Endodermal cell (in vitro differentiated cells): ENCODE results near the gene VOPP1. TPM values are rescaled to one million over a fixed set of nuclear protein-coding genes. Genes with fewer than 3 reads are reported as not detected.

Source experiments
- DNase-seq: peaks from one replicate; pipeline ENCODE4 v3.0.0-alpha.2; 2017
- H3K27ac ChIP-seq: 2 replicates; pipeline ENCODE4 v1.5.1; 2013; ENCODE audit warnings: mild to moderate bottlenecking, low read depth, low read length, moderate library complexity
- H3K27me3 ChIP-seq: 2 replicates; pipeline ENCODE4 v1.6.1; 2013; ENCODE audit warnings: mild to moderate bottlenecking, low read length, moderate library complexity; ENCODE audit not compliant: insufficient read depth, control insufficient read depth, poor library complexity, severe bottlenecking
- H3K36me3 ChIP-seq: 2 replicates; pipeline ENCODE4 v1.7.0; 2013; ENCODE audit warnings: mild to moderate bottlenecking, low read length, moderate library complexity; ENCODE audit not compliant: control insufficient read depth, insufficient read depth
- H3K4me1 ChIP-seq: one replicate; pipeline ENCODE4 v1.7.0; 2013; ENCODE audit warnings: low read length; ENCODE audit not compliant: control insufficient read depth, insufficient read depth
- H3K4me3 ChIP-seq: 2 replicates; pipeline ENCODE4 v1.5.1; 2013; ENCODE audit warnings: mild to moderate bottlenecking, low read length, moderate library complexity
- H3K9ac ChIP-seq: 2 replicates; pipeline ENCODE4 v1.6.1; 2013; ENCODE audit warnings: mild to moderate bottlenecking, low read length, moderate library complexity; ENCODE audit not compliant: poor library complexity, severe bottlenecking; ENCODE audit errors: extremely low read depth
- H3K9me3 ChIP-seq: 2 replicates; pipeline ENCODE4 v1.6.1; 2013; ENCODE audit warnings: mild to moderate bottlenecking, low read length, moderate library complexity; ENCODE audit not compliant: control insufficient read depth
- H3K27ac Mint-ChIP-seq: 2 replicates; pipeline ENCODE4 v1.8.0; 2020; ENCODE audit warnings: mixed read lengths
- H3K27me3 Mint-ChIP-seq: 2 replicates; pipeline ENCODE4 v1.8.0; 2021; ENCODE audit warnings: mild to moderate bottlenecking, mixed read lengths; ENCODE audit not compliant: insufficient read depth
- H3K36me3 Mint-ChIP-seq: 2 replicates; pipeline ENCODE4 v1.8.0; 2020; ENCODE audit warnings: low read depth, mixed read lengths
- H3K4me1 Mint-ChIP-seq: 2 replicates; pipeline ENCODE4 v1.8.0; 2020; ENCODE audit warnings: mixed read lengths
- H3K4me3 Mint-ChIP-seq: 2 replicates; pipeline ENCODE4 v1.8.0; 2020; ENCODE audit warnings: mild to moderate bottlenecking, moderate library complexity, mixed read lengths
- H3K9me3 Mint-ChIP-seq: 2 replicates; pipeline ENCODE4 v1.8.0; 2020; ENCODE audit warnings: mild to moderate bottlenecking, mixed read lengths
- WGBS, 2 experiments: methylation state at CpG; one replicate each; pipeline versions ENCODE4 v1.1.5 to v1.1.7; 2013; ENCODE audit warnings: missing lambda C conversion rate in 2 of 2, mixed read lengths in 1 of 2; ENCODE audit not compliant: insufficient coverage in 1 of 2, insufficient read length in 1 of 2; 5-methylcytosine and 5-hydroxymethylcytosine counted together
- total RNA-seq, 2 donors: library from RNA; stranded (reverse); fragmentation: NEBNext Ultra II Directional in 1 of 2; extraction: Animal tissue kit (Norgen Biotek cat#: 25700) in 1 of 2; gene quantifications; 2 replicates in 1 of 2; 3 replicates in 1 of 2; pipeline ENCODE4 v1.2.1, GENCODE V29; 2021
- TF ChIP-seq, protein P1 (sequence below): fragments of 200-600 bp; sonication (generic); conservative IDR thresholded peaks from 2 replicates; pipeline ENCODE4 v1.5.0; 2021; ENCODE audit warnings: antibody characterized with exemption, mild to moderate bottlenecking

Gene VOPP1
- total RNA-seq, 2 donors from 2014 or later = 48.8 to 53.6 TPM

DNA sequence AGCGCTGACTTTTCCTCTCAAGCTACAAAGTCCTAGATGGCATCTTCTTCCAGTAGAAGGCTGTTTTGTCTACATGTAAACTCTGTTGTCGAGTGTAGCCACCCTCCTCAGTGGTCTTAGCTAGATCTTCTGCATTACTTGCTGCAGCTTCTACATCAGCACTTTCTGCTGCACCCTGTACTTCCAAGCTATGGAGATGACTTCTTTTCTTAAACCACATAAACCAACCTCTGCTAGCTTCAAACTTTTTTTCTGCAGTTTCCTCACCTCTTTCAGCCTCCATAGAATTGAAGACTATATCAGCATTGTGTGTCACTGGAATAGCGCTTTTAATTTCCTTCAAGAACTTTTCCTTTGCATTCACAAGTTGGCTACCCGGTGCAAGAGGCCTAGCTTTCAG, 119.3 kb downstream of the VOPP1 start:
- Histone ChIP-seq H3K4me3 (no peak overlapping the region), H3K4me1 (no peaks in the 10 kb centered on the region), H3K9ac (no peak overlapping the region), H3K9me3 (peaks cover 7% of the 10 kb centered on the region), H3K27me3 (no peaks in the 10 kb centered on the region), H3K36me3 (no peaks in the 10 kb centered on the region), H3K27ac (no peak overlapping the region)
- no peak overlapping the region for H3K27ac Mint-ChIP-seq
- DNase-seq = no peak
- H3K27me3 Mint-ChIP-seq = no peaks in the 10 kb centered on the region
- peaks cover 1% of the 10 kb centered on the region for H3K36me3 Mint-ChIP-seq
- H3K9me3 Mint-ChIP-seq = peaks cover 19% of the 10 kb centered on the region
- WGBS, 2 experiments = 86 to 94% methylated on average over 3 to 4 of the region's 4 CpGs
- H3K4me3 Mint-ChIP-seq = no peak overlapping the region
- H3K4me1 Mint-ChIP-seq = peaks cover 5% of the 10 kb centered on the region
- TF ChIP-seq, protein P1, sequence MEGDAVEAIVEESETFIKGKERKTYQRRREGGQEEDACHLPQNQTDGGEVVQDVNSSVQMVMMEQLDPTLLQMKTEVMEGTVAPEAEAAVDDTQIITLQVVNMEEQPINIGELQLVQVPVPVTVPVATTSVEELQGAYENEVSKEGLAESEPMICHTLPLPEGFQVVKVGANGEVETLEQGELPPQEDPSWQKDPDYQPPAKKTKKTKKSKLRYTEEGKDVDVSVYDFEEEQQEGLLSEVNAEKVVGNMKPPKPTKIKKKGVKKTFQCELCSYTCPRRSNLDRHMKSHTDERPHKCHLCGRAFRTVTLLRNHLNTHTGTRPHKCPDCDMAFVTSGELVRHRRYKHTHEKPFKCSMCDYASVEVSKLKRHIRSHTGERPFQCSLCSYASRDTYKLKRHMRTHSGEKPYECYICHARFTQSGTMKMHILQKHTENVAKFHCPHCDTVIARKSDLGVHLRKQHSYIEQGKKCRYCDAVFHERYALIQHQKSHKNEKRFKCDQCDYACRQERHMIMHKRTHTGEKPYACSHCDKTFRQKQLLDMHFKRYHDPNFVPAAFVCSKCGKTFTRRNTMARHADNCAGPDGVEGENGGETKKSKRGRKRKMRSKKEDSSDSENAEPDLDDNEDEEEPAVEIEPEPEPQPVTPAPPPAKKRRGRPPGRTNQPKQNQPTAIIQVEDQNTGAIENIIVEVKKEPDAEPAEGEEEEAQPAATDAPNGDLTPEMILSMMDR = no peak

DNA sequence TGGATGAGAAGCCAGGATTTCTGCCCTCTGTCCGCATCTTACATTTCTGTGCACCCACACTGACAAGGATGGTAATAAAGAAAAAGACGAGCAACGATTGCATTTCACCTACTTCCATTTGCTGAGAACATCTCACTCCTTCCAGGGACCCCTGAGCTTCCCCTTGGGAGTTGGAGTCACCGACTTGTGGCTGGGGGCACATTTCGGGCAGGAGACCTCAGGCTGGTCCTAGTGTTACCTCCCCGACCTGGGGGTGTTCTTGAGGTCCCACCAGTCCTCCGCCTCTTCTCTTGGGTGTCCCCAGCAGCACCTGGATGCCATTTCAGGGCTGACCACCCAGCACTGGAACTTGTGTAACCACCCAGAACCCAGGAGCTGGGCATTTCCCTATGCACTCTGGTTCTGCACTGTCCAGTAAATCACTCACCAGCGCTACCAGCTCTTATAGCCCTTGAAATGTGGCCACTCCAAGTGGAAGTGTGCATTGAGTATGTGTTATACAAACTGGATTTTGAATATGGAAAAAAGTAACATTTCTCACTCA, 122.2 kb downstream of the VOPP1 start:
- no peak overlapping the region for H3K27ac Mint-ChIP-seq
- H3K27me3 Mint-ChIP-seq = no peaks in the 10 kb centered on the region
- H3K36me3 ChIP-seq = no peaks in the 10 kb centered on the region
- H3K9ac ChIP-seq = no peak overlapping the region
- no peak overlapping the region for H3K4me3 ChIP-seq
- 91 to 100% methylated on average over 4 to 8 of the region's 8 CpGs for WGBS, 2 experiments
- H3K9me3 ChIP-seq = no peaks in the 10 kb centered on the region
- DNase-seq = no peak
- H3K4me3 Mint-ChIP-seq = no peak overlapping the region
- no peaks in the 10 kb centered on the region for H3K9me3 Mint-ChIP-seq
- no peaks in the 10 kb centered on the region for H3K36me3 Mint-ChIP-seq
- H3K4me1 ChIP-seq = no peaks in the 10 kb centered on the region
- H3K27me3 ChIP-seq = no peaks in the 10 kb centered on the region
- no peak overlapping the region for H3K27ac ChIP-seq
- TF ChIP-seq, protein P1 = no peak
- H3K4me1 Mint-ChIP-seq = peaks cover 4% of the 10 kb centered on the region

DNA sequence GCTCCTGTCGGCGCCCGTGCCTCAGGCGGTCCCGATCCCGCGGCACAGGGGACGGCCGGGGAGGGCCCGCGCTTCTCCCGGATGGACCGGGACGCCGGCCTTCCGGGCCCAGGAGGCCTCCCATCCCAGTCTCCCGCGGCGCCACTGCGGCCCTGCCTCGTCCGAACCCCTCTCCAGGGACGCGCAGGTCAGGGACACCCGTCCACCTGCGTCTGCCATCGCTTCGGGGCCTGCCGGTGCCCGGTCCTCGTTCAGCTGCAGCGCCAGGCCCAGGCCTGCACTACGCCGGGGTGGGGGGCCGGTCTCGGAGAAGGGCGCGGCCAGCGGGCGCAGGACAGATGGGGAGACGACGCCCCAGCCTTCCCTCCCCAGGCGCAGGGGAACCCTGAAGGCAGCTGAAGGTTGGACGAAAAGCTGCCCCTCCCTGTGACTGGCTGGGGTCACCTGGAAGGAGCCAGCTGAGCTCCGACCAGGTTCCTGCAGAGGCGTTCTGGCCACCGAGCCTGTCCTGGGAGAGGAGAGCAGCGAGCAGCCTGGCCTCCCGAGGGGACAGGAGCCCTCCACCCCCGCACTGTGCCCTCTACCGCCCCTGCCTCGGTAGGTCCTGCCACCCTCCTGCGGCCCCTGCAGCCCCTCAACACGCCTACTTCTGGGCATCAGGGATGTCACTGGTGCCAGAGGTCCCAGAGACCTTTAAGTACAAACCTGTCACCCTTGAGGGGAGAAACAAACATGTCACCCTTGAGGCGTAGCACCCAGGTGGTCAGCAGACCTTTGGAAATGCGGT, 122.9 kb downstream of the VOPP1 start:
- Mint-ChIP-seq H3K27ac (no peak overlapping the region), H3K27me3 (no peaks in the 10 kb centered on the region), H3K9me3 (no peaks in the 10 kb centered on the region), H3K4me3 (no peak overlapping the region), H3K4me1 (no peaks in the 10 kb centered on the region), H3K36me3 (no peaks in the 10 kb centered on the region)
- Histone ChIP-seq H3K9me3 (no peaks in the 10 kb centered on the region), H3K27me3 (no peaks in the 10 kb centered on the region), H3K36me3 (no peaks in the 10 kb centered on the region), H3K9ac (no peak overlapping the region), H3K27ac (no peak overlapping the region), H3K4me3 (no peak overlapping the region), H3K4me1 (no peaks in the 10 kb centered on the region)
- no peak for DNase-seq
- WGBS, 2 experiments = 92 to 98% methylated on average over 50 to 56 of the region's 56 CpGs
- TF ChIP-seq, protein P1 = no peak
